ENCODE measurements around the gene CIB2.

CIB2 gene

DNA sequence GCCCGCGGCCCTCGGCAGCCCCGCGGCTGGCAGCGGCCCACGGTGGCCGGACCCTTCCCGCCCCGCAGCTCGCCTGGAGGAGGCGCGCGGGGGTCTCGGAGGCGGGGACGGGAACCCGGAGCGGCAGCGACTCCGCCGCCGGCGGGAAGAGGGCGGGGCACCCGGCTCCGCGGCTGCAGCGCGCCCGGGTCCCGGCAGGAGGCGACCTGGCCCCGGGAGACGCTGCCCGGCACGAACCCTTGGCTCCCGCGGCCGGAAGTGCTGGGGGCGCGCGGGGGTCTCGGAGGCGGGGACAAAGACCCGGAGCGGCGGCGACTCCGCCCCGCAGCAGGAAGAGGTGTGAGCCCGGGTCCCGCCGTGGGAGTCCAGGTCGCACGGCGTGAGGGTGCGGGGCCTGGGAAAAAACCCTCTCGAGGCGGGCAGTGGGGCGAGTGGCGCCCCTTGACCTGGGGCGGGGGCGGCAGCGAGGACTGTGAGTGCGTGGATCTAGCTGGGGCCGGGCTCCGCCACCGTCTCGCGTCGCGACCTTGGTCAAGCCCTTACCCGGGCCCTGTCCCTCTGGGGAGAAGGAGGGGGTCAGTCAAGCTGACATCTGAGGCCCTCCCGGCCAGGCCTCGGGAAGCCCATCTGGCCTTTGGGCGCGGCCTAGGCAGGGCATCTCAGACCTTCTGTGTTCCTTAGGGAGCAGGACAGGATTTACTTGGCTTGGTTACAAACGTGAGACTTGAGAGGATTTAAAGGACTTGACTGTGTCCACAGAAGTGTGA lies at the start of gene CIB2:
Gene CIB2 (minus strand): TSS at position 151 of the 767 bp plus-strand sequence. CDS start 230 bp downstream, outside the sequence.
- TF ChIP-seq CTCF (IDR thresholded peaks at IDR 0.05; ENCODE audit: extremely low read depth, missing control alignments): peak; percentile 77
- DNase-seq (ENCODE audit: low spot score): peak; percentile 98

- TF ChIP-seq CTCF (IDR thresholded peaks at IDR 0.05; ENCODE audit: extremely low read depth, missing control alignments): no peak
- DNase-seq (ENCODE audit: low spot score): no peak
Observed at GRCh38 chr15:78179906-78180305, 48.7 kb upstream of the CIB2 start.

- TF ChIP-seq CTCF (IDR thresholded peaks at IDR 0.05; ENCODE audit: extremely low read depth, missing control alignments): no peak
- no peak for DNase-seq (ENCODE audit: low spot score)
Observed at GRCh38 chr15:78179286-78179840, 48.1 kb upstream of the CIB2 start.

DNA sequence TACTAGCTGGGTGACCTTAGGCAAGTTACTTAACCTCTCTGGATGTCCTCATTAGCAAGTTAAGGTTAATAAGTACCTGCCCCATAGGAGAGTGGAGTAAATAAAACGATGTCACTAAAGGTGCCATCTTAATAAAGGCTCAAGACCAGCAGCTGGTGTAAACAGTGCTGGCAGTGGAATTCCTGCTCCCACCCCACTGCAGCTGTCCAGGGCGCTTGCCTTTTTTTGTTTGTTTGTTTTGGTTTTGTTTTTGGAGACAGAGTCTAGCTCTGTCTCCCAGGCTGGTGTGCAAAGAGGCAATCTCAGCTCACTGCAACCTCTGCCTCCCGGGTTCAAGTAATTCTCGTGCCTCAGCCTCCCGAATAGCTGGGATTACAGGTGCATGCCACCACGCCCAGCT lies 46.8 kb upstream of the CIB2 start:
- DNase-seq (ENCODE audit: low spot score): no peak
- no peak for TF ChIP-seq CTCF (IDR thresholded peaks at IDR 0.05; ENCODE audit: extremely low read depth, missing control alignments)

- DNase-seq (ENCODE audit: low spot score): peak; percentile 58
Observed at GRCh38 chr15:78177447-78177873, 46.2 kb upstream of the CIB2 start.

DNA sequence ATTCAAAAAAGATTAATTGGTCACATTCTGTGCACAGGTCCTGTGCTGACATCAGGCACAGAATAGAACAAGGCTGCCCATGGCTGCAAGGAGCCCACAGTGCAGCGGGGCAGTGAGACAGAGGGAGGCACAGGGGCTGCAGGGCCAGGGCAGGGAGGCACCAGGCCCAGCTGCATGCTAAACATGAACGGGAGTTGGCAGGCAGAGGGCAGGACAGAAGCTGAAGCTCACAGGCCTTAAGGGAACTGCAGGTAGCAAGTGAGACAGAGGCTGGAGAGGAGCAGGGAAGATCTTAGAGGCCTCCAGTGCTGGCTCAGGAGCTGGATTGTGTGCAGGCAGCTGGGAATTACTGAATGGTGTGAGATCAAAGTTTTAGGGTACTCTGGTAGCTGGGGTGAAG lies 44.1 kb upstream of the CIB2 start:
- DNase-seq (ENCODE audit: low spot score): no peak
- TF ChIP-seq CTCF (IDR thresholded peaks at IDR 0.05; ENCODE audit: extremely low read depth, missing control alignments): no peak

More at GRCh38 chr15:78177447-78177873, 46.2 kb upstream of the CIB2 start:
- peak; percentile 52 for TF ChIP-seq CTCF (IDR thresholded peaks at IDR 0.05; ENCODE audit: extremely low read depth, missing control alignments)

DNA sequence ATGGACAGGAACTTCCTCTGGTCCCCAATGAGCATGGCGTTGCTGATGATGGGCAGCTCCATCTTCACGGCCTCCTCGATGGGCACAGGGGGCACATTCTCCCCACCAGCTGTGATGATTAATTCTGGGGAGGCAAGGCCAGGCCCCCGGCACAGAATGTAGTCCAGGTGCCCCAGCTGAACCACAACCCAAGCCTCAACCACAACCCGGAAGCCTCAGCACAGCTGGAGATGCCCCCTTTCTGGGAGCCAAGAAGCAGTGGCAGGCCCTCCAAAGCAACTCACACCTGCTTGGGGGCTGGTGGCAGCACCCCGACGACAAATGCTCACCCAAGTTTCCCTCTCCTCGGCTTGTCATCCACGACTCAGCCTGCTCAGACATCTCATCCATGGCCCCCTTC lies 43.2 kb upstream of the CIB2 start:
- no peak for DNase-seq (ENCODE audit: low spot score)
- no peak for TF ChIP-seq CTCF (IDR thresholded peaks at IDR 0.05; ENCODE audit: extremely low read depth, missing control alignments)

Data from GM20000 (cell line).